OCI-LY7 (cell line): Measurements from ENCODE around the gene SASH1.

Experiments
- EZH2phosphoT487 ChIP-seq: fragments of 200-600 bp; sonication (generic); IDR thresholded peaks from 2 replicates; pipeline ENCODE4 v1.6.1; 2018; ENCODE audit warnings: low read depth, borderline replicate concordance, mild to moderate bottlenecking, mixed run types, antibody characterized with exemption, low read length, moderate library complexity, mixed read lengths
- TF ChIP-seq, protein P1 (sequence below): fragments of 200-600 bp; sonication (generic); conservative IDR thresholded peaks from 2 replicates; pipeline ENCODE4 v1.5.1; 2014; ENCODE audit warnings: mild to moderate bottlenecking, antibody characterized with exemption, low read length, moderate library complexity, mixed read lengths

GRCh38 chr6:148388521-148388920, 45.9 kb downstream of the SASH1 start:
- TF ChIP-seq, protein P1, sequence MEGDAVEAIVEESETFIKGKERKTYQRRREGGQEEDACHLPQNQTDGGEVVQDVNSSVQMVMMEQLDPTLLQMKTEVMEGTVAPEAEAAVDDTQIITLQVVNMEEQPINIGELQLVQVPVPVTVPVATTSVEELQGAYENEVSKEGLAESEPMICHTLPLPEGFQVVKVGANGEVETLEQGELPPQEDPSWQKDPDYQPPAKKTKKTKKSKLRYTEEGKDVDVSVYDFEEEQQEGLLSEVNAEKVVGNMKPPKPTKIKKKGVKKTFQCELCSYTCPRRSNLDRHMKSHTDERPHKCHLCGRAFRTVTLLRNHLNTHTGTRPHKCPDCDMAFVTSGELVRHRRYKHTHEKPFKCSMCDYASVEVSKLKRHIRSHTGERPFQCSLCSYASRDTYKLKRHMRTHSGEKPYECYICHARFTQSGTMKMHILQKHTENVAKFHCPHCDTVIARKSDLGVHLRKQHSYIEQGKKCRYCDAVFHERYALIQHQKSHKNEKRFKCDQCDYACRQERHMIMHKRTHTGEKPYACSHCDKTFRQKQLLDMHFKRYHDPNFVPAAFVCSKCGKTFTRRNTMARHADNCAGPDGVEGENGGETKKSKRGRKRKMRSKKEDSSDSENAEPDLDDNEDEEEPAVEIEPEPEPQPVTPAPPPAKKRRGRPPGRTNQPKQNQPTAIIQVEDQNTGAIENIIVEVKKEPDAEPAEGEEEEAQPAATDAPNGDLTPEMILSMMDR, result no peak
- TF ChIP-seq EZH2phosphoT487, result no peak
